SIG-M5 (cell line): ENCODE measurements around the gene ADAMTSL1.

ENCODE experiments used
- DNase-seq: peaks from one replicate; lab custom pipeline; 2025; lab: John Stamatoyannopoulos, UW

Gene ADAMTSL1

DNA sequence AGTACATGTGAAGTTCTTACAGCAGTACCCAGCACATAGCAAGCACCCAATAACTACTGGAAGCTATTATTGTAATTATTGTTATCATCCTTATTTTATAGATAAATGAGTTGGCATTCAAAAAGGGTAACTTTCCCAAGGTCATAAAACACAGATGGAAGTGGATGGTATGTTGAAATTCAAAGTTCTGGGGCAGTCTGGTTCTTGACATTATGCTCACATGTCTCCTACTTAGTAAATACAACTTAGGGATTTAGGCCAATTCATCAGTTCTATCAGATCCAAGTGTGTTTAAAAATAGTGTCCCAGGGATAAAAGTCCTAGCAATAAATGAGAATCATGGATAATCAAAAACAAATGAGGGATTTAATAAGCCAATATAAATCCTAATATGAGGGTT, 265.2 kb downstream of the ADAMTSL1 start:
- DNase-seq: no peak

GRCh38 chr9:18739641-18740318, 265.8 kb downstream of the ADAMTSL1 start:
- DNase-seq: no peak

DNA sequence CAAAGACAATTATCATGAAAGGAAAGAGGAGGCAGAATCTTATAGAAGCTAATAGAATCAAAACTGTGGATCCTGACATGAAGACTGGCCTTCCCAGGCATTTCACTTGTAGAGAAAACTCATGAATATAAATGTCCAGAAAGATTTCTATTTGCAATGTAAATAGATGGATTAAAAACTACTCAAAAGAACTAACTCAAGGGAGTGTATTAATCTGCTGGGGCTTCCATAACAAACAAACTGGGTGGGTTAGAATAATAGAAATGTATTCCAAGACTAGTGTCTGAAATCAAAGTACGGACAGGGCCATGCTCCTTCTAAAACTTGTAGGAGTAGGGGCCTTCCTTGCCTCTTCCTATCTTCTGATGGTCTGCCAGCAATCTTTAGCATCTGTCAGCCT, 267.4 kb downstream of the ADAMTSL1 start:
- no peak for DNase-seq

DNA sequence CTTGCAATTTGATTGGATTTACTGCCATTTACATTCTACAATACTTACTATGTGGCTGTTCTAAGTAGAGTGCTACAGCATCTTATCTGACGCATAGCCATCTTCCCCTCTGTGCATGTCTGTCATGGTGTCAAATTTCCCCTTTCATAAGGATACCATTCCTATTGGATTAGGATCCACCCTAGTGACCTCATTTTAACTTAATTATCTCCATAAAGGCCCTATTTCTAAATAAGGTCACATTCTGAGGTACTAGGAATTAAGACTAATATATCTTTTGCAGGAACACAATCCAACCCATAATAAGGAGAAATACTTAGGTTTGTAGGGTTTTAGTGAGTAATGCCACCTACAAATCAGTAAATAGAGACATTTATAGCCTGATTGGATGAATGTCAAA, 268.0 kb downstream of the ADAMTSL1 start:
- no peak for DNase-seq

DNA sequence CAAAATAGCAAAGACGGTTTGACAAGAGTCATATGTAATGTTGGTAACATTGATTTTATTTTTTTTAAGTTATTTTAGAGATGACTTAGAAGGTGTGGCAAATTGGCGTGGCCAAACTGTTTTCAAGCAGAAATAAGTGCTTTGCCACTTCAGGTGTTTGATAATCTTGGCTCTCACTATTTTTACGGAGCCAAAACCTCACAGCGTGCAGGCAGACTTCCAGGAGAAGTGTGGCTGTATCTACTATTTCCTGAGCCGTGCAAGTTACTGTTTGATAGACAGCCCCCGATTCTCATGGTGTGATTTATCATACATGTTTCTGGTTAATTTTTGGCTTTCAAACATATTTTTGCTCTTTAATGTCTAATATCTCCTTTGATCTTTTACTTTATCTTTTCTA, 269.5 kb downstream of the ADAMTSL1 start:
- no peak for DNase-seq

- DNase-seq: no peak
Measured at GRCh38 chr9:18743971-18744370, 270.0 kb downstream of the ADAMTSL1 start.

DNA sequence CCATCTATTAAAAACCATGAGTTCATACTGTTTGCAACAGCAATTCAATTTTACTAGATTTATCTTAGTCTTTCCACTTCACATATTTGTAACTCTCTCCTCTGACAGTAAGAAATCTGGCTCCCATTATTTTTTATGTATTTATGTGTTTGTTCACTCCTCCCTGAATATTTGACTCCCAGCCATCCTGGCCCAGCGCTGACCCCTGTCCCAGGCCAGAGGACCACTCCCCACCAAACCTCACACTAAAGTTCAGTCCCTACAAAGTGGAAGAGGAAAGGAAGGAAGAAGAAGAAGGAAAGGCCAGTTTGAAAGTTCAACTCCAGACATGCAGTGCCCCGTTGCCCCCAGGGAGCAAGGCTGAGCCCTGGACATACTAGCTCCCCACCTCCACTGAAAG, 271.8 kb downstream of the ADAMTSL1 start:
- DNase-seq: no peak

GRCh38 chr9:18746631-18747030, 272.7 kb downstream of the ADAMTSL1 start:
- no peak for DNase-seq

DNA sequence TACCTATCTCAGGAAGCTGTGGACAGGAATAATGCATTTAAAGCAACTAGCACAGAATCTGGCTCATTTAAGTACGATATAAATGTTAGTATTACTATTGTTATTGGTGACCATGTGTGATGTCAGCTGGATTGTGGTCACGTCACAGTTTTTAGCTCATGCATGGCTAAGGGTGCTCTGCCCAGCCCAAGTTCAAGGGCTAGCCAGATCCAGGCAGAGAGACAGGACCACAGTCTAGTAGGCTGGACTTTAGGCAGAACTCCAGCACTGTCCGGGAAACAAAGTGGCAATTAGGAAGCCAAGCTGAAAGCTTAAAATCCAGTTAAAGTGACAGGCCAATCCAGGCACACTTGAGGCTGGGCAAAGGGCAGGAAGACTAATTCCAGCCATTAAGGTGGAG, 273.6 kb downstream of the ADAMTSL1 start:
- DNase-seq: no peak

GRCh38 chr9:18748251-18748701, 274.3 kb downstream of the ADAMTSL1 start:
- no peak for DNase-seq

DNA sequence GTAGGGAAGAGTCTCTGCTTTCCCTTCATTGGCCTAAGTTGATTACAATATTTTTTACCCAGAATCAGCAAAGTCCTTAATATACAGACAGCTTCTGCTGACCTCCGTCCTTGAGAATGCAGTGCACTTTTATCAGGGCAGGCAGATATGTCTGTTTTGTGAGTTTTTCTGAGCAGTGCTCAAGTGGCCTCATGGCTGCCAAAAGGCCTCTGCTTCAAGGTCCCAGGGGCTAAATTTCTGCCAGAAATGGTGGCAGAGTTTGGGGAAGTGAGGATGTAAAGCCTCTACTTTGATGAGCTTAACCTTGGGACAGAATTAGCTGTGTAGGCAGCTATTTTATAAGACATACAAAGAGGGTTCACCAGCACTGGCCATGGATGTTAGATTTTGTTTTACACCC, 275.8 kb downstream of the ADAMTSL1 start:
- no peak for DNase-seq

DNA sequence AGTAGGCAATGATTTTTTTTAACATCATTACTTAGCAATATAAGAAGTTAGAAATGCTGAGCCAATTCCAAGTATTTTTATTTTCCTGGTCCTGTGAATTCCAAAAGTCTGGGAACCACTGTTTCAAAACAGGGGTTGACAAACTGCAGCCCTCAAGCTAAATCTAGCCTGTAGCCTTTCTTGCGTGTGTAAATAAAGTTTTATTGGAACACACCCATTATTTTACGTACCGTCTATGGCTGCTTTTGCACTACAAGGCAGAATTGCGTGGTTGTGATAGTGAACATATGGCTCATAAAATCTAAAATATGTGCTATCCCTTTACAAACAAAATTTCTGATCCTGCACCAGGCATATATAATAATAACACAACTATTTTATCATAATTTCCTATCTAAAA, 280.0 kb downstream of the ADAMTSL1 start:
- no peak for DNase-seq

DNA sequence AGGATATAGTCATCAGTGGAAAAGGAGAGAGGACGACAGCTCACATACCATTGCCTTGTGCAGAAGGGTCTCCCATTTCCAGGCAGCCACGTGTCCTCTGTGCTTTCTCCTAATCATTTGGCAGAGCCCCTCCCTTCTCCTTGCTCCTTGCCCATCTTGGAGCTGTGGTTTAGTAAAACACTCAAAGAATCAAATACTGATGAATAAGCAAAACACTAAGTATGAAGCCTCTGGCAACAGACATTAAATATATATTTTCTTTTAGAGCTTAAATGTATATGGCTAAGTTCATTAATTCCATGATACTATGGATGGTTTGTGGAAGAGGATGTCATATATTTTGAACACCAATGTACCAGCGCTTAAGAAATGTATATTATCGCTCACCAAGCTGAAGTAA, 280.6 kb downstream of the ADAMTSL1 start:
- DNase-seq: no peak

- no peak for DNase-seq
Measured at GRCh38 chr9:18755263-18755662, 281.3 kb downstream of the ADAMTSL1 start.

GRCh38 chr9:18756712-18757125, 282.8 kb downstream of the ADAMTSL1 start:
- DNase-seq: no peak

DNA sequence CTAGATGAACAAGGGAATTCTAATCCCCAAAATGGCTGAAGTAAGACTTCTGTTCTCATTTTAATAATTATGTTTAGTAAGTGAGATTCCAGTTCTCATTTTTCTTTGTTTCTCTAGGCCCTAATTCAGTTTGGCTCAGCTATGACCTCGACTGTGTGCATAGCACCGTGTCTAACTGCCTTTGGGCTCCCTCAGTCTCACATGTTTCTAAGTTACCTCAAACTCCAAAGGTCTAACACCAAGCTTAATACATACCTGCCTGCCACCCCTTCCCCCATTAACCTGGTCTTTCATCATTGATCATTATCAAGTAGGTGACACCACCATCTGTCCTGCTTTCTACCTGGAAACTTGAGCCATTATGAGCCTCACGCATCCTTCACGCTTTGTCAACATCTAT, 285.9 kb downstream of the ADAMTSL1 start:
- DNase-seq: no peak

DNA sequence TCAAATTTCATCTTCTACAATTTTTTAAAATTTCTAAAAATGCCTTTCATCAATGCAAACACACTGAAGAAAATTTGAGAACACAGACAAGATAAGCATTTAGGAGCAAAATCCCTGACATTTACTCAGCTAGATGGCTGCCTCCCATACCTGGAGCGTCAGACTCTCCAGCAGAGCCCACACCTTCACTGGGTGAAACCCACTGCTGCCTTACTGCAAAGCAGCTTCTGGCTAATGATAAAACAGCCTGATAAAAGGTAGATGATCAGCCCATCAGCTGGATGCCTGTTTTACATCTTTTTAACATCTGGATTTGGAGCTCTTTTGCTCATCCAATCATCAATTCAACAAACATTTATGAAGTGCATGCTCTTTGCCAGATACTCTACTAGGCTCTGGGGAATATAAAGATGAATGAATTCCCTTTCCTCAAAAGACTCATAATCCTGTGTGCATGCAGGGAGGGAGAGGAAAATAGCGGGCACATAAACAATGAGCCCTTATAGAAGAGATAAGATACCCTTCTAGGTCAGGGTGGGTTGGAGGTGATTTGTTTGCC, 287.9 kb downstream of the ADAMTSL1 start:
- no peak for DNase-seq

GRCh38 chr9:18766989-18767550, 293.1 kb downstream of the ADAMTSL1 start:
- no peak for DNase-seq

DNA sequence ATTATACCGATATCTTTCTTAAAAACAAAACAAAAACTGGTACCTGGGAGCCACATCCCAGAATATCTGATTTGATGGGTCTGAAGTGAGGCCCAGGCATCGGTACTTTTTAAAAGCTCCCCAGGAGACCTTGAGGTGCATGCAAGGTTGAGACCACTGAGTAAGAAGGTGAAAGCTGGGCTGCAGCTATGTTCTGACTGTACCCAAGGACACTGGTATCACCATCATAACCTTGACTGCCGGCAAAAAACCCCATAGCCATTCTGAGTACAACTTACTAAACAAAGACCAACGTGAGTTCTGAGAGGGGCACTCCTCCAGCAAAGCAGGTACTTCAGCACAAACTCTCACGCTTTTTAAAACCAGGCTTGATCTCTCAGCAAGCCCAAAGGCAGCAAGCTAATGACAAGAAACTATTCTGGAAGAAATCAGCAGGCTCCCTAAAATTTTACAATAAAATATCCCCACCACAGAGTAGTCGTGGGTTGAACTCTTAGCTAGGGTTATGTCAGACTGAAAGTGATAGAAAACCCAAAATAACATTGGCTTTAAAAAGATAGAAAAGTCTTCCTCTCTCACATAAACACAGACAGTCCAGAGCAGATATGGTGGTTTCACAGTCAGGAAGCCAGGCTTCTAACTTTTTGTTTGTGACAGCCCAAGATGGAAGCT, 295.1 kb downstream of the ADAMTSL1 start:
- DNase-seq: no peak

- DNase-seq: no peak
Measured at GRCh38 chr9:18770131-18770908, 296.4 kb downstream of the ADAMTSL1 start.

DNA sequence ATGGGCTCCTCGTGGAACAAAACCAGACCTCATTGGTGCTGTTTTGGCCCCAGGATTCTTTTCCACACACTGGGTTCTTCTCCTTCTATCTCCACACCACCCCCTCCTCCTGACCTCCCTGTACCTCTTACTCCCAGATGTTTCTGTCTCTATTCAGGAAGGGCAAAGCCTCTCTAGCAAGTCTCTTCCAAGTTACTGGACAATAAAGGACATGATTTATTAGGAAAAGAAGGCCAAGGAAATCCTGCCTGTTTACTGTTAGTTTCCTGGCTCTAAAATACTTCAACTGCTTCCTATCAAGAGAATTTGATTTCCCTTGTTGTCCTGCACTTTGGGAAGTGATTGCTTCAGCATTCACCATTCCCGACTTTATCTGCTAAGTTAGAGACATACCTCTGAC, 297.1 kb downstream of the ADAMTSL1 start:
- DNase-seq: no peak

GRCh38 chr9:18771763-18772162, 297.8 kb downstream of the ADAMTSL1 start:
- no peak for DNase-seq
